Stimulated activated naive CD8-positive, alpha-beta T cell treated with anti-CD3 and anti-CD28 coated beads, Interleukin-15, Interleukin-2, amounts not matched to agents 100 U/mL and 50 U/mL, for 24 hours (primary cell): Measurements from ENCODE around the gene DLGAP1.
A peak's percentile ranks its signal among the peaks of the same experiment; 100 is the strongest.

Source experiments
- ATAC-seq: fragments of 150-1000 bp; cut with Tn5 transposase; one replicate; pipeline ENCODE4 v1.10.0; 2021
- DNase-seq: peaks from one replicate; pipeline ENCODE4 v3.0.0; 2021

The DLGAP1 gene

DNA sequence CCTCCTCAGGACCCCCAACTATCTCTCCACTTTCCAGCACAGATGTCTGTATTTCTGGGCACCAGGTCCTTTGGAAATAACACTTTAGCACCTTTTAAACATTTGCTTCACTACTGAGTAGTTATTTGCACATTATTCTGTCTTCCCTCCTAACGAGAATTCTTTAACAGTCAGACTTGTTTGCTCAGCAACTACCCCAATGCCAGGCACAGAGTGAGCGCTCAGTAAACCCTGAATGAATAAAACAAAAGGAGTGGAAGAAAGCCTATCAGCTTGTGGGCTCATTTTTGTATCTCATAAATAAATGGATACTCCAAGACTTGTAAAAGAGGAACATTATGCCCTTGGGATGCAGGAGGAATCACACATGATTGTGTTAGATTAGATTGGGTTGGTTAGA, 554.8 kb downstream of the DLGAP1 start:
- ATAC-seq (no peak), DNase-seq (no peak)

DNA sequence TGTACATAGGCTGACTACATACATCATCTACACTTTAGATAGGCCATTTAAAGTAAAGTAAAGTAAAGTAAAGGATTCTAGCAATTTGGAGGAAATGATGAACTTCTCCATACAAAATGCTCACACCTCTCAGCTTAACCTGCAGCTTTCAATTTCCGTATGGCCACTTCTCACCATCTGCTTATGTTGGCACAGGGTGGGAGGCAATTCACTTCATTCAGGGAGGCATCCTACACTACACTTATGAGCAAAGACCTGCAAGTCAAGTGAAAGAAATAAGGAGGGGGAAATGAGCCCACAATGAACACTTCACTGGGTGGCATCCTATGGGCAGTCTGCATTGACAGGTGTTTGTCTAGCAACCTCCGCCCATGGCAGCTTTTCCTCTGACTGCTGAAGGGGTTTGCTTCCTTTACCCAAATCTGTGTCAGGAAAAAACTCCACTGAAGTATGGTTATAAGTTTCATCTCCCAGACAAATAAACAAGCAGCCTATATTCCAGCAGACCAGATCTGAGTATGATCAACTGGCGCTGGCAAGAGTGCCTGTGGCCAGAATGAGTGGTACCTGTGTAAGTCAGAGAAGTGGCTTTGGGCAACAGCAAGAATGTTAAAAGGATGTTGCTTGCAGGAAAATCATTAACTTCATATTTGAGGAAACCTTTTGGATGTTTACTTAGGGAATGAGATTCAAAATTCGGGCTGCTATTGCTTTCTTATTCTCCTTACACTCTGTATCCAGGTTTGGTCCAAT, 556.1 kb downstream of the DLGAP1 start:
- DNase-seq (no peak), ATAC-seq (no peak)

DNA sequence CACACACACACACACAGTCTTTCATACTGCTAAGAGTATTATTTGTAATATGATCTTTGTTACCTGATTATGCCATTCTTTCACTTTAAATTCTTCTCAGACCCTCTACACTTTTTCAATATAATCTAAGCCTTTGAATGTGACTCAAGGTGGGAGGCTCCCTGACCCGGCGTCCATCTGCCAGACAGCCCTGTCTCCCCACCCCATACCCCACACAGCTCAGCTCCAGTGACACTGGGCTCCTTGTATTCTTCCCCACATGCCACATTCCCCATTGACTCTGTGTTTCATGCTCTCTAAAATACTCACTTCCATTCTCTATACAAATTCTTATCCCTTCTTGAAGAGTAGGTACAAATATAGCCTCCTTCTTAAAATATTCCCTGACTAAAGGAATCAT, 563.0 kb downstream of the DLGAP1 start:
- no peak for DNase-seq
- no peak for ATAC-seq

DNA sequence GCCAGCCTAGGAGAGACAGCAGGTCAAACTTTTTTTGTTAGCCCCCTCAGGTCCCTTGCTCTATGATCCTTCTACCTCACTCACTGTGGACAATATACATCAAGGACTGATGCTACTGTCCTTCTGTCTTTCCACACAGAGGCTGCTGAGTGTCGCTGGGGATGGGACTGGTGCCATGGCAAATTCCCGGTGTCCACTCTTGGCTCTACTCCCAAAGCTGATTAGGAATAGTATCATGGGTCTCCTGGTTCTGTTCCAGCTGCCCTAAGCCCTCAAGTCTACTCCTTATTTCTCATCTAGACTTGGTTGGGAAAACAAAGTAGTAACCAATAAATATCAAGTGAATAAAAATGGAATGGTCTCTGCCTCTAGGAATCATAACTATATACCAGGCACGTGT, 563.9 kb downstream of the DLGAP1 start:
- no peak for ATAC-seq
- DNase-seq = no peak

DNA sequence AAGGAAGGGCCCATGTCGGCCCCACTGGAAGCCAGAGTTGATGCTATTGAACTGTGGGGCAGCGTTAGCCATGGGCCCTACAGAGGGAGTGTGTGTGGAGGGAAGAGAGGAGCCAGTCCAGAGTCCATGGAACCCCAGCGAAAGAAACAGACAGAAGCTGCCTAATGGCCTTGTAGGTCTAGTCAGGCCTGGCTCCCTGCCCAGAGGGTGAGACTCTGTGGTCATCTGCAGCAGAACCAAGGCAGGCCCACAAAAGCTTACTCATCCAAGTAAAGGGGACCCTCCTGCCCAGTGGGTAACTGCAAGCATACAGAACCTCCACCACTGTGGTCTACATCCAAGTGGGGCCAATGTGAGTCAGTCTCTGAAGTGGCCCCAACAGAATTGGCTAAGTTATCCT, 565.3 kb downstream of the DLGAP1 start:
- peak; percentile 28 for ATAC-seq
- no peak for DNase-seq

DNA sequence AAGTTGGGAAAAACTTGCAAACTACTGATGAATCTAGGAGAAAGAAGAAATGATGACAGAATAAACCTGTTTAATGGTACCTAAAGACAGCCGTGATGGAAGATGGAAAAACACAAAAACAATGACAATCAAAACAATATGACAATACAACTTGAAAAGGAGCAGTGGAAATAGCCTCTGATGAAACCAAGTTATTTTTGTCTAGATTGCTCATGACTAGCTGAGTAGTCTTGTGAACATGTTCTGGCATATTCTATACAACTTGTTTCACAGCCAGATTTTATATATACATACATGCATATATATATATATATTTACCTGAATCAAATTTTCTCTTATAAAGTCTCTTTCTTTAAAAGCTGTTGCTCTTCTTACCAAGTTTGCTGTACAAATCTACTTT, 566.0 kb downstream of the DLGAP1 start:
- ATAC-seq (no peak), DNase-seq (no peak)

DNA sequence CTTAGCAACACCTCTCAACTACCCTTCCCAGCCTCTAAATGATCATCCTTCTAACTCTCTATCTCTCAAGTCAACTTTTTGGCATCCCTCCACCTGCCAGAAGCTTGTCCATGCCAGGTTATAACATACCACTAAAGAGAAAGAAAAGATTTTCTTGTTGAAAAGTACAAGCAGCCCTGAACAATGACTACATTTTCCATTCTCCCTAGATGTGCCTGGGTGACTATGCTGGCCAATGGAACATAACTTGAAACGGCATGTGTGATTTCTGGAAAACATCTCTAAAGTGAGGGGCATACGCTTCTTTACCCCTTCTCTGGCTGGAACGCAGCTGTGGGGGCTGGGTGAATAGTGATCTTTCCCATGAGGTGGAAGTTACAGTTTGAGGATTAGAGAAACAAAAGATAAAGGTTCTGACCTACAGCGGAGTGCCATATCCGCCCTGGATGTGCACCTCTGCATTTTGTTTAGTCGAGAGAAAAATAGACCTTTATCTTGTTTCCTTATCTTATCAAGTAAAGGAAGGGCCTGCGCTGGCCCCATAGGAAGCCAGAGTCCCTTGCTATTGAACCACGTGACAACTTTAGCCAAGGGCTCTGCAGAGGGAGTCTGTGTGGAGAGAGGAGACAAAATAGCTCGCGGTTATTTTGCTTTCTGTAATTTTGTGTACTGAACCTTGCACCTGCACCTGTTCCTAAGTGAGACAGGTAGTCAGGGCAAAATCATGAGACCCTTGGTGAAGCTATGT, 568.4 kb downstream of the DLGAP1 start:
- no peak for DNase-seq
- no peak for ATAC-seq

DNA sequence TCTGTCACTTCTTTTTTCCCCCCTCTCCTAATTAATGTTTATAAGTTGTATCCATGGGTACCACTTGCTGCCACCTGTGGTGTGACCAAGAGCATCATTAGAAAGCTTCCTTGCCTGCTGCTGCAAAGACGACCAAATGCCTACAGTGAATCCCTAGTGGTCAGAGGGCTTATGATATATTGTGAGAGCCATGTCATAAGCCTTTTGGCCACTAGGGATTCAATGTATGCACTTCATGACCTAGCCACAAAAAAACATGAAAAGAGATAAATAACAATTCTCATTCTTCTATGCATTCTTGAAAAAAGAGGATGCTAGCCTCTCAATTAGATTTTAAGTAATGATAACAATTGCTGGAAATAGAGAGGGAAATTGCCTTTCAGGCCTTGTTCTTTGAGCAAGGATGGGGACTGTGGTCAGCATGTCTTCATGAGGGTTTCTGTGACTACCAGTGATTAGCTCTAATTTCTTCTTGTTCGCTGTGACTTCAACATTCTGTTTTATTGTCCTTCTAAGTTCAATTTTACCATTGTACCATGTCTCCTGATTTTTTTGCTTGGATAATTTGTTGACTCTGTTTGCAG, 569.8 kb downstream of the DLGAP1 start:
- DNase-seq = no peak
- ATAC-seq = no peak

DNA sequence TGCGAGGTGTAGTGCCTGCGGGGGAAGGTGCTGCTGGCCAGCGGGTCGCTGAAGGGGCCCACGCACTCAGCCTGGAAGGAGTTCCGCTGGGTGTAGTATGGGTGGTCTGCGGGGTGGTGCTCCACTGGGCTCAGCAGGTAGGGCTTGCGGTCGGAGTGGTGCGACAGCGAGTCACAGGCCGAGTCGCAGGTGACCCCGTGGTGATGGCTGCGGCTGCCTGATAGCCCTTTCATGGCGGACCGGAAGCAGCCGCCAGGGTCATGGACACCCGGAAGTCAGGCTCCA, 575.3 kb downstream of the DLGAP1 start:
- ATAC-seq (peak; percentile 23), DNase-seq (no peak)

DNA sequence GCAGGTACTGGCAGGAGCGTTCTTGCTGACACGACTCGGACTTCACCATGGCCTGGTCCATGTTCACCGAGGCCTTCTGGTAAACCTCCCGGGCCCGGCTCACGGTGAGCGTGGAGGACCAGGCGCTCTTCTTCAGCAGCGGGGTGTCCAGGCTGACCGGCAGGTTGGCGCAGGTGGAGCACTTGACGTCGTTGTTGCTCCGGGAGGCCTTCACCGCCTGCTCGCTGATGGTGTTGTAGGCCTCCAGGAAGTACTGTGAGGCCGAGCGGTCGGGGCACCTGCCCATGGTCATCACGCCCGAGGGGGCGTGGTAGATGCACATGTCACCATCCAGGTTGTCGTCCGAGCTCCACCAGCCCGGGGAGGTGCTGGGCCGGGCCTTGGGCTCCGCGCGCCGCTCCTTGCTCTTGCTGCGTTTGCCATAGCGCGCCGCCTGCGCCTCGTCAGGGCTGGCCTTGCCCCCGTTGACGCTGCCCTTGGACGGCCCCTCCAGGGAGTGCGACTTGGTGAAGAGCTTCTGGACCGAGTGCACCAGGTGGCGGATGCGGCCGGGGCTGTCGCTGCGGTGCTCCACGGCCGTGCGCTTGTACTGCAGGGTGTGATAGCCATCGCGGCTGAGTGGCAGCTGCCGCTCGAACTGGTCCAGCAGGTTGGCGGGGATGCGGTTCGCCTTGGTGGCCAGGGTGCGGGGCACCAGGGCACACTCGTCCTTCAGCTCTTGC, 575.8 kb downstream of the DLGAP1 start:
- DNase-seq = no peak

DNA sequence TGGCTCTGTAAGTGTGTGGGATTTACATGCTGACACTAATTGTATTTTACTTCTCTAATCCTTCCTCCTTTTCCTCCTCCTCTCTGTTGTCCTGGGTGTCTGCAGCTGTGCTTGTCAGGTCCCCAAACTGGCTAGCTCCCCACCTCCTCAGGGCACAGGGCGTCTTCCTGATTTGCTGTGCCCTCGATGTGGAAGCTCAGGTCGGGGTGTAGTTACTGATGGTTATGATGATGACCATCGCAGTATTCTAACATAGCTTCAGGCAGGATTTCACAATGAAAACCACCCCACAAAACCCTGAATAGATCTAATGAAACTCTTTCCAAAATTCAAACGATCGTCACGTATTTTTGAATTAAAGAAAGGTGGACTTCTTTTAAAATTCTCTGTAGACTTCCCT, 576.7 kb downstream of the DLGAP1 start:
- ATAC-seq (no peak), DNase-seq (no peak)

More for the DNA sequence above, 575.8 kb downstream of the DLGAP1 start:
- ATAC-seq = peak; percentile 14

DNA sequence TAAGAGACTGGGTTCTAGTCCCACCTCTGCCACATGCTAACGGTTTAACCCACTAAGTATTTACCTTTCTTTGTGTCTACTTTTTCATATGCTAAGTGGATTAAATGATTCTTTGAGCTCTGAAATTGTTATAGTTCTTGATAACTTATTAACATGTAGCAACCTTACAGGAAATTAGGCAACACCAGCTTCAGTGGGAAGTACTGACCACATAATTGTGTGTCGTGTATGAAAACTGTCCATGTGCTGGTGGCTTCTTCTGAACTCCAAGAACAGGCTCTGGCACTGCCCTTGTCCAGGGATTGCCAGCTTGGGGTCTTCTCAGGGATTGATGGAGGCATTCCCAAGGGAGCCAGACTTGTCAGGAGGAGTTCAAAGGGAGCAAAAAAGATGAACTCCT, 577.4 kb downstream of the DLGAP1 start:
- ATAC-seq (no peak), DNase-seq (no peak)

DNA sequence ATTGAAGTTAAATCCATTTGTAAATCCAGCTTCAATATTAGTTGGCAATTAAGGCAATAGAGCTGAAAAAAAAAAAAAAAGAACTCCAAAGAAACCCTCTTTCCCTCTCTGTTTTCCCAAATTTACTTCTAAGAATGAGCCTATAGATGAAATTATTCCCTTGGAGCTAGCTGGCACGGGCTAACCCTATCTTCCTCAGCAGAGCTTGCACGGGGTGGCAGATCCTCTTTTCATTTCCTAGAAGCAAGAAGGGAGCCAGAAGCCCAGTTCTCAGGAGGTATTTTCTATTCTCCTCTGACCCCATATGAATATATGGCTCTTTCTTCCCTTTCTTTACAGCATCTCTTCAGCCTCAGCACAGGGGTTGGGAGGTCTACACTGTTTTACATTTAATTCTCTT, 579.1 kb downstream of the DLGAP1 start:
- no peak for DNase-seq
- no peak for ATAC-seq

DNA sequence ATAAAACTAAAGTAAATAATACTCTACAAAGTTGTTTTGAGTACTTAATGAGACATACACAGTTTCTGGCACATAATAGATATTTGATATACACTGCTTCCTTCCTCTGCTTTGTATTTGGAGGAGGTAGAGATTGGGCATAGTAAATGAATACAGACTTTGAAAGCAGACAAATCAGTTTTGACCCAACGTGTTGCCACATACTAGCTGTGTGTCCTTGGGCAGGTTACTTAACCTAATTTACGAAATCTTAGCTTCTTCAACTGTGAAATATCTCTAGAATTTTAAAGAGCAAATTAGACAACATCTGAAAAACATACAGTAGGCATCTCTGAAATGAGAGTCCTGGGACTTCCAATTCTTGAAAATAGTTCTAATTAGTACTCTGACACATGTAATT, 579.7 kb downstream of the DLGAP1 start:
- no peak for ATAC-seq
- no peak for DNase-seq

DNA sequence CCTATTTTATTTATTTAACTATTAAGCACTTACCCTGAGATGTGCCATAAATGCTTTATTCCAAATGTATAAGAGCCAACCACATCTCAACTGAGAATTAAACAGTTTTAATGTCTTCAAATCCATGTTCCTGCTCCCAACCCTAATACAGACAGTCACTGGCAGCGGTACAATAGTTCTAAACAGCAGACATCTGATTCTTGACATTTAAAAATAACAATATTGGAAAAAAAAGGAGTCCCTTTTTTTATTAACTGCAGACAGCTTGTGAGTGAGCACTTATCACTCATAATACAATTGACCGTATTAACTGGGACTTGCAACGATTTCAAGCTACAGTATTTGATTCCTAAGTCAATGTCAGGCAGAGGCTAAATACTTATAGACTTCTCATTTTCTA, 580.5 kb downstream of the DLGAP1 start:
- DNase-seq (no peak), ATAC-seq (no peak)

DNA sequence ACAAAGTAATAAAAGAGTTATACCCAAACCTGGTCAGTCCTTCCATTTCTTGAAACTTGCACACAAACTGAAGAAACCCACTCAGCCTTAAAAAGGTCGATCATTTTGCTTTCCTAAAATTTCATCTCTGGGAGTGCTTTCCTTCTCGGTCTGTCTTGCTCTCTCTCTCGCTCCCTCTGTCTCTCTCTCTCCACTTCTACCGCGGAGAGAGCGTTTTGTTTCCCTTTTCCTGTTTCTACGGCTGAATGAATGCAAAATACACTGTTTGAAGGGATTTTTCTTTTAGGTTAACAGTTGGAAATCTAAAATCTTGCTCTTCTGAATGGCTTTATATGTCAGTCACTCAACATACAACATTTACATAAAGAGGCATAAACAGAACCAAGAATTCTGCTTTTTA, 581.0 kb downstream of the DLGAP1 start:
- ATAC-seq (no peak), DNase-seq (no peak)

DNA sequence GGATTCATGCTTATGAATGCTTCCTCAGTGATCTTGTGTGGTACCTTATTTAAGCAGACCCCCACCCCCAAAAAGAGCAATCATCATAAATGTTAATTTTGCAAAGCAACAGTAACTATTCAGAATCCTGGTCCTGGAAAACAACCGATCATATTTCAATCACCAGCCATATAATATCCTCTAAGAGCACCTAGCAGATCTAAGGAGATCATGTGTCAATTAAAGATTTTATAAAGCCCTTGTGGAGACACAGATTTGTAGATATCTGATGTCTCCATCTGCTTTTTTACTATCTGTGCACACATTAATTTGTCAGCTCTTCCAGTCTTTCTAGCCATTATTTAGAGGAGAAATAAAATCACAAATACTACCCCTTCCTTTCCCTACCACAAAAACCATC, 581.4 kb downstream of the DLGAP1 start:
- DNase-seq (no peak), ATAC-seq (no peak)

DNA sequence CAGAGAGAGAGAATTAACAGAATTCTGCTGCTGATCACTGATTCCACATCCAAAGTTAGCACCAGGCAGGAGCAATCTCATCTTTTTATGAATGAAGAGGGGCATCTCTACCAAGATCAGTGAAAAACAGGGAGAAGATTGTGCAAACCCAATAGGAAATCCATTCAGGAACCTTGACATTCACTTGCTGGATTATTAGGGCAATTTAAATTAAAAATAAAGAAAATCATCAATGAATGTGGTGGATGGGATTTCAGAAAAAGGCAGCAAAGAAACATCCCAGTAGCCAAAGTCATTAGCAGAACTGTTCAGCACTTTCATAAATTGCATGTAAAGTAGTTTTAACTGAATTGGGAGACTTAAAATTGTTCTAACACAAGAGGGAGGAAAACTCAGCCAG, 581.9 kb downstream of the DLGAP1 start:
- DNase-seq = no peak
- ATAC-seq = no peak

DNA sequence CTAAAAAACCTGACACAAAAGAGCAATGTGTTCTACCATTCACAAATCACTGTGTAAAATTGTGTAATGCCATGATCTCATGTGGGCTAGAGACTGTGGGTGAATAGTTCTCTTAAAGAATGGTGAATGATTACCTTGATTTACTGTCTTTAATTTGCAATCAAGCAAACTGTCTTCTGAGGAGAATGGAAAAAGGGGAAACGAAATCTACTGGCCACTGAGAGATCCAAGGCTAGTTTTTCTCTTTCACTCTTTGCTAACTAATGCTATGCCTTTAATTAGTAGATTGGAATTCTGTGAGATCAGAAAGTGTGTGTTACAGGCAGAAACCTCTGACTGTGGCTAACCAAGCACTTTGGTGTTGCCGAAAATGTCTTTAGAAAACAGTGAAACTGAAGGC, 582.5 kb downstream of the DLGAP1 start:
- DNase-seq = no peak
- ATAC-seq = no peak

DNA sequence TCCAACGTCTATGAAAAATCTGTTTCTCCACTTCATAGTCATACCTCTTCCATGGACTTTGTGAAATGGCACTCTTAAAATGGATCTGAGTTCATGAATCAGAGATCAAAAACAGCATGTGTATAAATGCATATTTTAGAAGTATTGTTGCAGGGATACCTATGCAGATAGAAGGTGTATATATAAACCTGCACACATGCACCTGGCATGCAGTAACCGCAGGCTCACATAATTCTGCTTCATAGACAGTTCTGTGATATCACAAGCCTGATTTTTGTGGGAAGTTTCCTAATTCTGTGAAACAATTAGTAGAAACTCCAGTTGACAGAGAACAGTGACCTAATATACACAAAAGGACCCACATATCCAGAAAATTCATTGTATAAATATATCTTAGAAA, 583.4 kb downstream of the DLGAP1 start:
- no peak for DNase-seq
- ATAC-seq = no peak

DNA sequence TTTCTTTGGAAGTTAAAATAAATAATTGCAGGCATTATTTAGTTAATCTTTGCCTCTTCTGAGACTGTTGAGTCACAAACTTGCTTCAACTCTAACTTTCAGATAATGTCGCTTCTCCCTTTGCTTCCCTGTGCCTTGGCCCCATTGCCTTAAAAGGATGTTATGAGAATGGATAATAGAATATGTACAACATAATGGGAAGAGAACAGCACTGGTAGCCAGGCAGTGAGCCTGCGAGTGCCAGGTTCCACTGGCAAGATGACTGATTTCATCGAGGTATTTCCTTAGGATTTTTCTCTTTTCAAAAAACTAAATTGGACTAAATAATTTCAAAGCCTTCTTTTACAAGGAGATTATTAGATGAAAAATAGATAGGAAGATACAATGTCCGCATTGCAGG, 584.2 kb downstream of the DLGAP1 start:
- no peak for DNase-seq
- no peak for ATAC-seq

DNA sequence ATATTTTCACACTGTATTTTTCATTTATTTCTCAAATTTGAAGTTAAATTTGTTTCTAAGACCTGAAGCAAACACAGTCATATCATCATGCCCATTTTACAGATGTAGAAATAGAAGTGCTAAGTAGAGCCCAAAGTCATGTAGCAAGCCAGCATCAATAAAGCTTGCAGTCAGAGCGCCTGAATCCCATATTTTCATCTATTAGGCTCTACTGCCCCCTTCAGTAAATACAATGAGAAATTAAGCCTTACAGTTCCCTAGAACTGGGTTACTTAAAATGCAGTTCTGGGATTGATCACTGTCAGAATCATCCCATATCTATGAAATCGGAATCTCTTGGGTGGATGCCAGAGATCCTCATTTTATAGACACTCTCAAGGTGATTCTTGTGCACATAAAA, 585.3 kb downstream of the DLGAP1 start:
- no peak for ATAC-seq
- no peak for DNase-seq

DNA sequence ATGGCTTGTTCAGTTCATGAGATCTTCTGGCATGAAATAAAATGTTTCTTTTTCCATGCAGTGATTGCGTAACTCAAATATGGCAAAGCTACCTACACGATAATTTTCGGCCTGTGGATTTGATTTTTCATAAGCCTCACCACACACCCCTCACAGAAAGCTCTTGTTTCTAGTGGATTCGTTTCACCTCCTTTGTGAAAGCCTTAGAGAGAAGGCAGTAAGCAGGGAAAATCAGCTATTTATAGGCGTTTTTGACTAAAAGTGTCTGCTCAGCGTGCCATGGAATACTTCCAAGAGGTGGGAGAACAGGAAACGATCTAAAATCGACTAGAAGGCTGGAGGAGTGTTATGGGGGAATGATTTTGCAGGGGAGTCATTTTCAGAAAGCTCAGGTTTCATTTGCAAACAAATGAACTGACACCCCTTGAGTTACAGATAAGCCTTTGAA, 587.2 kb downstream of the DLGAP1 start:
- DNase-seq (no peak), ATAC-seq (no peak)
